G401.6 (cell line): ENCODE measurements around the gene F7.

Source experiments
- FAIRE-seq: peaks from 2 replicates; lab custom pipeline; 2012; peaks lifted over from hg19 to GRCh38; lab: Jason Lieb, UNC

Gene F7

GRCh38 chr13:113118261-113119021, 12.8 kb downstream of the F7 start:
- FAIRE-seq = no peak

DNA sequence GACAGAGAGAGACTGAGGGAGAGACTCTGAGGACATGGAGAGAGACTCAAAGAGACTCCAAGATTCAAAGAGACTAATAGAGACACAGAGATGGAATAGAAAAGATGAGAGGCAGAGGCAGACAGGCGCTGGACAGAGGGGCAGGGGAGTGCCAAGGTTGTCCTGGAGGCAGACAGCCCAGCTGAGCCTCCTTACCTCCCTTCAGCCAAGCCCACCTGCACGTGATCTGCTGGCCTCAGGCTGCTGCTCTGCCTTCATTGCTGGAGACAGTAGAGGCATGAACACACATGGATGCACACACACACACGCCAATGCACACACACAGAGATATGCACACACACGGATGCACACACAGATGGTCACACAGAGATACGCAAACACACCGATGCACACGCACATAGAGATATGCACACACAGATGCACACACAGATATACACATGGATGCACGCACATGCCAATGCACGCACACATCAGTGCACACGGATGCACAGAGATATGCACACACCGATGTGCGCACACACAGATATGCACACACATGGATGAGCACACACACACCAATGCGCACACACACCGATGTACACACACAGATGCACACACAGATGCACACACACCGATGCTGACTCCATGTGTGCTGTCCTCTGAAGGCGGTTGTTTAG, 13.7 kb downstream of the F7 start:
- no peak for FAIRE-seq

- FAIRE-seq = no peak
Measured at GRCh38 chr13:113119822-113120189, 14.2 kb downstream of the F7 start.

GRCh38 chr13:113120300-113121182, 14.9 kb downstream of the F7 start:
- FAIRE-seq = no peak

DNA sequence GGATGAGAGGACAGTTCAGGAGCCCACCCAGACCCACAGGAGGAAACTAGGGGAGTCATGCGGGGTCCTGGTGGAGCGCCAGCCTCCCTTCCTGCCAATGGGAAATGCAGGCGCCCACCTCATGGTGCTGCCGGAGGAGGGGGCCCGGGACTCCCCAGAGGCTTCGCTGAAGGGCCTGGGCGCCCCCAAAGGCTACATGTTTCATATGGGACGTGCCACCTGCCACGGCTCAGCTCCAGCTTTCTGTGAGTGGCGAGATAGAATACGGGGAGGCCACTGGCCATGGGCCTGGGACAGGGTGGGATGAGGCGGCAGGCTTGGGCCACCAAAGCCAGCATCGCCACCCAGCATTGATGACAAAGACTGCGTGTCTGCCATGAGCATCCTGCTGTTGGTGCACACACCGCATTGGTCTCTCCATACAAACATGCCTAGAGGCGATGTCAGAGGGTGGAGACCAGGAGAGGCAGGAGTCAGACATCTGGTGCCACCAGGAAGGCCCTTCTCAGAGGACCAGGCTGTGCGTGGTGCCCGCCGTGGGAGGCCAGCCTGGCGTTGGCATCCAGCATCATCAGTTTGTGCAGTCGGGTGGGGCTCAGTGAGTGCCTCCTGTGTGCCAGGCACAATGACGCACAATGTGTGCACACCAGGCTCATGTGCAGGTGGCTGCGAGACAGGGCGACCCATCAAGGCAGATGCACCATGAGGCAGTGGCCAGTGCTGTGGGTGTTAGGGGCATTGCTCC, 15.8 kb downstream of the F7 start:
- no peak for FAIRE-seq

DNA sequence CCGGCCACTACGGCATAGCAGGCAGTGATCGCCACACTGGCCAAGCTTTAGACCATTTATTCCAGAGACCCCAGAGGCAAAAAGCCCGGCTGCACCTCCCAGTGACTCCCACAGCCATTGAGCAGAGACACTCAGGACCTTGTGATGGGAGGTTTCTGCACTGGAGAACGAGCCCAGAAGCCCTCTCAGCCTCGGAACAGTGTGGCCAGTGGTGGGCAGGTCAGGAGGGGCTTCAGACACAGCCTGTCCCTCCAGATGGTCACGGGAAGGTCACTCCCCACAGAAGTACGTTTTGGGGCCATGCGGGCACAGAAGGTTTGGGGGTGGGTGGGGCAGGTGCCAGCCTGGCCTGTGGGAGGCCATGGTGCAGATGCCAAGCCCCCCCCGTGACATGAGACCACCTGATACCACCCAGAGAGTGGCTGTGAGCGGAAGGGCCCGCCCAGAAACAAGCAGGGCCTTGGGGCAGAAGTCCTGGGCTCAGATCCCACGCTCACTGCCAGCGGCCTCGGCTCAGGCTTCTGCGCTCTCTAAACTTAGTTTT, 16.4 kb downstream of the F7 start:
- no peak for FAIRE-seq

DNA sequence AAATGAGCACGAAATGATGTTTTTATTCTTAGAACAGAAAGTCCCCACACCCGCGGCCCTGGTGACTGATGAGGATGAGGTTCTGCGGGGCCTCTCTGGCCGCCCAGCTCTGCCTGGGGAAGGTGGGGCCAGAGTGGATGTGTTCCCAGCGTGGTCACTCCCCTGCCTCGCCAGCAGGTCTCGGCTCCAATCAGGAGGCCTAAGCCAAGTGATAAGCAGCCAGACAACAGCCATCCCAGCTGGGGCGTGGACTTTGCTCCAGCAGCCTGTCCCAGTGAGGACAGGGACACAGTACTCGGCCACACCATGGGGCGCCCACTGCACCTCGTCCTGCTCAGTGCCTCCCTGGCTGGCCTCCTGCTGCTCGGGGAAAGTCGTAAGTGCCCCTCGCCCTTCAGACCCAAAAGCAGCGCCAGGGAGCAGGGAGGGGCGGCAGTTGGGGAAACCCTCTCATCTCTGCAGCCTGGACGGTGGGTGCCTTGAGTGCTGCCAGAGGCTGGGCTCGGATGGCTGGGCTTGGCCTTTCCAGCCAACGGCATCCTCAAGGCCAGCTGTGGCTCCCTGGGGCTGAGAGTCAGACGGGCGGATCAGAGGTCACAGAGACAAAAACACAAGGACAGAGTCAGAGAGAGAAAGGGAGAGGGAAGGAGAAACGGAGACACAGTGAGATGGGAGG, 17.1 kb downstream of the F7 start, which contains the start of gene F10:
Gene F10, plus strand, starts transcription at position 250 of the 676 bp plus-strand sequence. Its CDS starts 57 bp downstream, at position 307.
- FAIRE-seq = no peak

DNA sequence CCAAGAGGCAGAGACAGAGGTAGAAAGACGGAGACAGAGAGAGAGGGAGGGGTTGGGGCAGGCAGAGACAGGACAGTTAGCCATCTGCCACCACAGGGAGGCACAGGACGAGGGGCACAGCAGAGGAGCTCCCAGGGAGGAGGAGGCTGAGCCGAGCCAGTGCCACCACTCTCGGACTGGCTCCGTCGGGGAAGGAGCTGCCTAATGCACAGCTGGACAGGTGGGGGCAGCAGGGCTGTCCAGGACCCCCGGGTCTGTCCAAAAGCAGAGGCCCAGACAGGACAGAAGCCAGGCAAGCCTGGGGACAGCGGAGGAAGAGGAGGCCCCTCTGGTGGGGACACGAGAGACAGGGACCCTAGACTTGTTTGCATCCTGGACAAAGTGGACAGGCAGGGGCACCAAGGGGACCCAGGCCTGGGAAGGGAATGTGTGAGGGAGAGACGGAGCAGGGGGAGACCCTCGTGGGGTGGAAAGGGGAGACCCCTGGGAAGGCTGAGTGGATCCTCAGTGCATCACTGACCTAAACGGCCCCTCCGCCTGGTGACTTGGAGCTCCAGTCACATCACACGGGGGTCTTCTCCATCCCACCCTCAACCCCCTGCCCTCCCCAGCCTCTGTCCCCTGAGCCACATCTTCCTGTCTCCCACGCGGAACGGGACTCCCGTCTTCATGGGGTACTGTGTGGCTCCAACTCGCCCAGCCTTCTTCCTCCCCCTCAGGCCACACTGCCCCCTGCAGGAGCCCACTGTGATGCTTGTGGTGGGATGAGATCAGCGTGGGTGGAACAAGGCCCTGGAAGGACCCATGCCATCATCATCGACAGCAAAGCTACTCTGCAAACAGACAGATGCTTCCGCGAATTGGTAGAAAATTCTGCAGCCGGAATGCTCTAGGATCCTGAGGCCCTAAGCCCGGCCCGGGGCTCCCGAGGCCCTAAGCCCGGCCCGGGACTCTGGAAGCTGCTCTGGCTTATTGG, 17.9 kb downstream of the F7 start:
- no peak for FAIRE-seq

- no peak for FAIRE-seq
Measured at GRCh38 chr13:113124211-113124970, 18.8 kb downstream of the F7 start.

DNA sequence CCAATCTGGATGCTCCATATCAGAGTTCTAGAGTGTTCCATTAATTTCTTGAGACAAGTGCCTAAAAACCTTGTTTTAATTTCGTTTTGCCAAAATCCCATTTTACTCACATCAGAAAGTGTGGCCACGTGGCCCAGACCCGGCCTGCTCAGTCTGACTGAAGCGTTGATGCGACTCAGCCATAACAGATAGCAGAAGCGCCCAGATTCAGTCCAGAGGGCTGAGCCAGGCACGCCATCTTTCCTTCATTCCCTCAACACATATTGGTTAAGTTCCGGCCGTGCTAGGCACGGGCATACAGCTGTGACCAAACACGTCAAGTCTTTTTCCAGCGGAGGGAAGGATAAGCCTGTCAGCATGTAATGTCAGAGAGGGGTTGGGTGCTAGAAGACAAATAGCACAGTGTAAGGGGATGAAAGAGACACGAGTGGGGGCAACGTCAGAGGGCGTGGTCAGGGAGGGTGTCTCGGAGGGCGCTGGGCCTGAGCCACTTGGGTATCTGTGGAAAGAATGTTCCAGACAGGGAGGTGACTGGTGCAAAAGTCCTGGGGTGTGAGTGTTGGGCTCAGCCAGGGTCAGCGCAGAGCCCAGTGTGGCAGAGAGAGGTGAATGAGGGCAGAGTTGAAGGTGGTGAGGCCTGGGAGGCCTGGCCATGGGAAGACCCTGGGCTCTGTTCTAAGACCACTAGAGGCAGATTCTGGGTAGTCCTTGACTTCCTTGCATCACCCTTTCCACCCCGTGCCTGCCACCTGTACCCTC, 20.1 kb downstream of the F7 start:
- FAIRE-seq = no peak

DNA sequence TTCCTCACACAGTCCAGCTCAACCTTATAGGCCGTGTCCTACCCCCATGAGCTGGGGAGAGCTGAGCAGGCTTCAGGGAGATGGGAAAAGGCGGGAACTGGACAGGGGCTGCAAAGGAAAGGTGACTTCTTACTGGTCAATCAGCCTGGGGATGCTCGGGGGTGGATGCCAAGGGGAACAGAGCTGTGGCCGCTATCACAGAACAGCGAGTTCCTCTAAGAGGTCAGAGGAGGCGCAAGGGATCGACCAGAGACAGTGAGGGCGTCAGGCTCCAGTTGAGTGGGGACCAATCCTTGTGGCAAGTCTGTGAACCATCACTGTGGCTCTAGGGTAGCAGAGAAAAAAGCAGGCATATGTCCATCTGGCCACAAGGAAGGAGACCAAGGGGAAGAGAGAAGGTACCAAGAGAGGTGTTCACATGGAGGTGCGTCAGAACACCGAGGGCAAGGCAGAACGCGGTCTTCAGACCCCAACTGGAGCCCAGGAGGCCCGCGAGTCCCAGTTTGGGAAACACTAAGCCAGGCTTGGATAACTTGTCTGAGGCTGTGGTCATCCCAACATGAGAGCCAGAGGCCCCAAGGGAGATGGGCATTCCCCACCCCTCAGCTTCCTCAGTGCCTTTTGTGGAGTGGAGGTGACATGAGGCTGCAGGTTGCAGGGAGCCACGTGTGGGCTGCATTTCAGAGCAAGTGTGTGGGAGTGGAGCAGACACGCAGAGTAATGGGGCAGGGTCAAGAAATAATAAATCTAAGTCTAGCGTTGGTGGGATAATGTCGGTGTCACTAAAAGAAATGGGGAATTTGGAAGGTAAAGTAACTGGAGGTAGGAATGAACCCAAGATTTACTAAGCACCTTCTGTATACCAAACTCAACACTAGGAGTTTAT, 20.9 kb downstream of the F7 start:
- no peak for FAIRE-seq

GRCh38 chr13:113129480-113129879, 23.9 kb downstream of the F7 start:
- FAIRE-seq = no peak

- FAIRE-seq = no peak
Measured at GRCh38 chr13:113129921-113130750, 24.5 kb downstream of the F7 start.

- no peak for FAIRE-seq
Measured at GRCh38 chr13:113135281-113135760, 29.7 kb downstream of the F7 start.

- FAIRE-seq = no peak
Measured at GRCh38 chr13:113137691-113138298, 32.2 kb downstream of the F7 start.
